Fibroblast of skin of right biceps (primary cell): ENCODE measurements around the gene MAP2K5.

Source experiments
- DNase-seq: peaks from one replicate; pipeline ENCODE4 v3.0.0-alpha.2; 2013

MAP2K5 gene

GRCh38 chr15:67845974-67846373 lies 303.5 kb downstream of the MAP2K5 start:
- DNase-seq, result no peak

GRCh38 chr15:67849538-67849937 lies 307.0 kb downstream of the MAP2K5 start:
- DNase-seq, result no peak

- no peak for DNase-seq
Measured at GRCh38 chr15:67850336-67850735, 307.8 kb downstream of the MAP2K5 start.

GRCh38 chr15:67850994-67851571 lies 308.6 kb downstream of the MAP2K5 start:
- DNase-seq, result no peak

- no peak for DNase-seq
Measured at GRCh38 chr15:67852418-67852817, 309.9 kb downstream of the MAP2K5 start.

- DNase-seq, result no peak
Measured at GRCh38 chr15:67853454-67853853, 311.0 kb downstream of the MAP2K5 start.

- DNase-seq, result no peak
Measured at GRCh38 chr15:67854358-67854757, 311.9 kb downstream of the MAP2K5 start.

GRCh38 chr15:67855842-67856241 lies 313.3 kb downstream of the MAP2K5 start:
- DNase-seq, result no peak
